A549 (cell line): ENCODE results near the gene DUSP28. TPM values are rescaled to one million over a fixed set of nuclear protein-coding genes. Genes with fewer than 3 reads are reported as not detected.
A peak's percentile ranks its signal among the peaks of the same experiment; 100 is the strongest.

Experiments
- ATAC-seq, 2 experiments: fragments of 200-7000 bp in 1 of 2; fragments of >200 bp in 1 of 2; cut with Nextera tagmentation in 1 of 2; cut with Tn5 transposase in 1 of 2; 3 replicates each; pipeline versions ENCODE4 v1.8.0 to v1.9.1; 2018 to 2020; ENCODE audit warnings: mild to moderate bottlenecking in 1 of 2, moderate library complexity in 1 of 2
- CTCF ChIA-PET: fragments of 300-600 bp; sonication (Branson Sonifier 250); formaldehyde crosslinking; extraction: SDS; loops from one replicate; lab custom pipeline; 2021; ENCODE audit warnings: antibody characterized with exemption, inconsistent platforms; lab: Yijun Ruan, JAX
- POLR2A ChIA-PET: fragments of 350-600 bp; formaldehyde crosslinking; extraction: SDS; loops from one replicate; lab custom pipeline; 2021; ENCODE audit warnings: antibody characterized with exemption, inconsistent platforms; lab: Yijun Ruan, JAX
- DNase-seq, 2 experiments: peaks; one replicate each; pipeline versions ENCODE4 v3.0.0 to v3.0.0-alpha.2; 2011 to 2016; ENCODE audit warnings: low read depth in 1 of 2, low spot score in 1 of 2
- FAIRE-seq: peaks from 2 replicates; lab custom pipeline; 2011; peaks lifted over from hg19 to GRCh38; lab: Jason Lieb, UNC
- H3K27ac ChIP-seq, 2 experiments: fragments of >200 bp; sonication (Bioruptor Twin); formaldehyde crosslinking; 3 replicates each; pipeline ENCODE4 v1.5.1; 2016 to 2017
- H3K4me1 ChIP-seq: fragments of >200 bp; sonication (Bioruptor Twin); formaldehyde crosslinking; 3 replicates; pipeline ENCODE4 v1.6.1; 2016
- H3K4me2 ChIP-seq: fragments of >200 bp; sonication (Bioruptor Twin); formaldehyde crosslinking; 3 replicates; pipeline ENCODE4 v1.6.1; 2016
- H3K4me3 ChIP-seq: fragments of >200 bp; sonication (Bioruptor Twin); formaldehyde crosslinking; 3 replicates; pipeline ENCODE4 v1.5.1; 2016
- H3K9me3 ChIP-seq: fragments of >200 bp; sonication (Bioruptor Twin); formaldehyde crosslinking; 3 replicates; pipeline ENCODE4 v1.6.1; 2016
- BHLHE40 ChIP-seq: IDR thresholded peaks from 2 replicates; pipeline ENCODE4 v1.6.1; 2012; ENCODE audit warnings: low read depth, low read length, inconsistent platforms
- CTCF ChIP-seq: fragments of >200 bp; sonication (Bioruptor Twin); formaldehyde crosslinking; IDR thresholded peaks from 3 replicates; pipeline ENCODE4 v1.5.1; 2016
- EHMT2 ChIP-seq: fragments of 200-600 bp; sonication (generic); IDR thresholded peaks from 2 replicates; pipeline ENCODE4 v1.6.1; 2016; ENCODE audit warnings: antibody characterized with exemption, low read depth, mild to moderate bottlenecking, moderate library complexity
- FOSB ChIP-seq: fragments of 250-450 bp; sonication (Bioruptor Pico); IDR thresholded peaks from 2 replicates; pipeline ENCODE4 v1.5.0; 2020; ENCODE audit warnings: mild to moderate bottlenecking, moderate library complexity
- FOSL2 ChIP-seq, 2 experiments: fragments of 450-650 bp in 1 of 2; fragments of >200 bp in 1 of 2; sonication (Bioruptor Twin) in 1 of 2; formaldehyde crosslinking; IDR thresholded peaks; 2 replicates each; pipeline versions ENCODE4 v1.5.0 to v1.6.1; 2016 to 2020; ENCODE audit warnings: mild to moderate bottlenecking in 1 of 2, moderate library complexity in 1 of 2
- FOXS1 ChIP-seq: fragments of 250-450 bp; sonication (Bioruptor Pico); IDR thresholded peaks from 2 replicates; pipeline ENCODE4 v1.5.0; 2020; ENCODE audit warnings: mild to moderate bottlenecking, moderate library complexity
- GATA3 ChIP-seq: IDR thresholded peaks from 2 replicates; pipeline ENCODE4 v1.6.1; 2012; ENCODE audit warnings: borderline replicate concordance
- HEYL ChIP-seq: fragments of 250-450 bp; sonication (Bioruptor Pico); IDR thresholded peaks from 2 replicates; pipeline ENCODE4 v1.8.0; 2021; ENCODE audit warnings: mild to moderate bottlenecking, moderate library complexity
- HOXA7 ChIP-seq: fragments of 250-450 bp; sonication (Bioruptor Pico); IDR thresholded peaks from 2 replicates; pipeline ENCODE4 v1.5.0; 2020; ENCODE audit warnings: mild to moderate bottlenecking, moderate library complexity
- JUN ChIP-seq, 2 experiments: fragments of >200 bp; sonication (Bioruptor Twin); formaldehyde crosslinking; IDR thresholded peaks; 2 replicates in 1 of 2; 3 replicates in 1 of 2; pipeline ENCODE4 v1.6.1; 2016 to 2017
- PHF8 ChIP-seq: fragments of 200-600 bp; sonication (generic); IDR thresholded peaks from 2 replicates; pipeline ENCODE4 v1.6.1; 2016; ENCODE audit warnings: low read depth, mild to moderate bottlenecking, antibody characterized with exemption, moderate library complexity, borderline replicate concordance
- POLR2A ChIP-seq: IDR thresholded peaks from 2 replicates; pipeline ENCODE4 v1.6.1; 2012; ENCODE audit warnings: mild to moderate bottlenecking, low read length
- RAD21 ChIP-seq, 2 experiments: fragments of >200 bp in 1 of 2; sonication (Bioruptor Twin) in 1 of 2; formaldehyde crosslinking in 1 of 2; IDR thresholded peaks in 1 of 2; conservative IDR thresholded peaks in 1 of 2; 2 replicates in 1 of 2; 3 replicates in 1 of 2; pipeline ENCODE4 v1.6.1; 2012 to 2018; ENCODE audit warnings: inconsistent platforms in 1 of 2
- RARB ChIP-seq: fragments of 250-450 bp; sonication (Bioruptor Pico); IDR thresholded peaks from 2 replicates; pipeline ENCODE4 v1.8.0; 2021; ENCODE audit warnings: mild to moderate bottlenecking, moderate library complexity
- SMC3 ChIP-seq: fragments of >200 bp; sonication (Bioruptor Twin); formaldehyde crosslinking; IDR thresholded peaks from 3 replicates; pipeline ENCODE4 v1.6.1; 2018; ENCODE audit warnings: inconsistent platforms
- TP53 ChIP-seq: fragments of 250-450 bp; sonication (Bioruptor Pico); IDR thresholded peaks from 2 replicates; pipeline ENCODE4 v1.5.0; 2021; ENCODE audit warnings: mild to moderate bottlenecking, moderate library complexity
- WGBS: methylation state at CpG from one replicate; pipeline ENCODE4 v1.1.6; 2017; ENCODE audit errors: missing lambda C conversion rate; 5-methylcytosine and 5-hydroxymethylcytosine counted together
- polyA plus RNA-seq, 4 experiments: library from polyadenylated mRNA; depleted of rRNA in 3 of 4; stranded (reverse); fragments of >200 nt; fragmentation: RNase III in 1 of 4; extraction: RNeasy Plus Mini Kit Qiagen cat#74134 plus additional on column Dnase treatment in 1 of 4; gene quantifications; 2 replicates in 3 of 4; 3 replicates in 1 of 4; pipeline ENCODE4 v1.2.3, GENCODE V29; 2011 to 2017
- TF ChIP-seq, protein P1 (sequence below): fragments of 150-350 bp; IDR thresholded peaks from 2 replicates; pipeline ENCODE4 v1.6.1; 2014; ENCODE audit warnings: low read depth, mild to moderate bottlenecking, low read length
- TF ChIP-seq, protein P2 (sequence below): IDR thresholded peaks from 2 replicates; pipeline ENCODE4 v1.6.1; 2012
- TF ChIP-seq, protein P3 (sequence below): fragments of >200 bp; sonication (Bioruptor Twin); formaldehyde crosslinking; IDR thresholded peaks from 3 replicates; pipeline ENCODE4 v1.6.1; 2016
- TF ChIP-seq, protein P4 (sequence below): fragments of 250-450 bp; sonication (Bioruptor Pico); IDR thresholded peaks from 2 replicates; pipeline ENCODE4 v1.5.0; 2021; ENCODE audit warnings: mild to moderate bottlenecking, moderate library complexity, borderline replicate concordance
- TF ChIP-seq, protein P5 (sequence below): fragments of 200-600 bp; sonication (generic); IDR thresholded peaks from 2 replicates; pipeline ENCODE4 v1.6.1; 2016; ENCODE audit warnings: antibody characterized with exemption, mild to moderate bottlenecking, moderate library complexity

DUSP28 gene
- polyA plus RNA-seq, 2 of the 4 experiments (the other 2 are of a cell fraction): 5.2 to 14.3 TPM

DNA sequence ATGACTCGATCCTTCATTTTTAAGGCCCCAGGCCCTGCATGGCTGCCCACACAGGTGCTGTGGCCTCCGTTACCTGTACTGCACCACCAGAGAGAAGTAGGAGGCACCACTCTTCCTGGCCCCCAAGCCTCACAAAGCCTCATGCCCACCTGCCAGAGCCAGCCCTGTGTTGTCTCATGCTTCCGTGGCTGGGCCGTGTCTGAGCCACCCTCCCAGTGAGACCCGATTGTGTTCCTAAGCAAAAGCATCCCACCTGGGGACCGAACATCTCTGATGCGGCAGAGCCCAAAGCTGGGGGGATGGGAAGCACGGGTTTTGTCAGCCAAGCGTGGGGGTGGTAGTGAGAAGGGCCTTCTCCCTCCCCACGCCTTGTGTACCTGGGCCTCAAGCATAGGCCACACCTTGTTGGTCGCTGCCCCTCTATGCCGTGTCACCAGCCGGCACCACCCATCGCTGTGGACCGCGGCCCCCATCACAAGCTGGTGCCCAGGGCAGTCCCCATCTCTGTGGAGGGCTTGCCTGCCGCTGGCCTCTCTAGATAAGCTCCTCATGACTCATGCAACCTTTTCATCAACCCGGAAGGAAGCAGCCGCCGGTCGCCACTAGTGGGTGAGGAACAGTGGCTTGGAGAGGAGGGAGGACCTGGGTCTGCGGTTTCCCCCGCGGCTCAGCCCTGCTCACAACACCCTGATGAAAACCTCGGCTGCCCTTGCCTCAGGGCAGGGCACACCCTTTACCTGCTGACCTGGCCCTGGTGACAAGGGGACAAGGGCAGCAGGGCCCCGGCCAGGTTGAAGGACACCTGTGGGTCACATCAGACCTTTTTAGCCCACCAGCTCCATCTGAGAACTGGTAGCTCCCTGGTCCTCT, 5.4 kb downstream of the DUSP28 start:
- WGBS: 21% methylated on average over 14 of the region's 26 CpGs
- H3K27ac ChIP-seq: peak overlapping the region; percentile 96 to 98
- H3K4me2 ChIP-seq: peak overlapping the region; percentile 91
- ChIA-PET POLR2A (interaction anchor here (0.7 to 3.2 kb wide), 5 partner anchors 15 to 196 kb away, joined by 3 to 24 read pairs (median 4); partner anchors contain the start of gene CAPN10), CTCF (interaction anchor here (0.7 to 3.8 kb wide), 22 partner anchors 8 to 275 kb away, joined by 3 to 76 read pairs (median 4); partner anchors contain the start of genes ANKMY1, AQP12A and CAPN10)
- peak; percentile 60 to 92 for DNase-seq
- peak overlapping the region; percentile 37 for H3K4me3 ChIP-seq
- no peak for TF ChIP-seq SMC3
- peak; percentile 65; the same call in 1 of the 2 replicates for TF ChIP-seq HOXA7 (CRISPR knock-in tag)
- TF ChIP-seq, protein P1, sequence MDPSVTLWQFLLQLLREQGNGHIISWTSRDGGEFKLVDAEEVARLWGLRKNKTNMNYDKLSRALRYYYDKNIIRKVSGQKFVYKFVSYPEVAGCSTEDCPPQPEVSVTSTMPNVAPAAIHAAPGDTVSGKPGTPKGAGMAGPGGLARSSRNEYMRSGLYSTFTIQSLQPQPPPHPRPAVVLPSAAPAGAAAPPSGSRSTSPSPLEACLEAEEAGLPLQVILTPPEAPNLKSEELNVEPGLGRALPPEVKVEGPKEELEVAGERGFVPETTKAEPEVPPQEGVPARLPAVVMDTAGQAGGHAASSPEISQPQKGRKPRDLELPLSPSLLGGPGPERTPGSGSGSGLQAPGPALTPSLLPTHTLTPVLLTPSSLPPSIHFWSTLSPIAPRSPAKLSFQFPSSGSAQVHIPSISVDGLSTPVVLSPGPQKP: no peak
- peak; percentile 56; the same call in 1 of the 2 replicates for TF ChIP-seq FOSL2 (IDR thresholded peaks at IDR 0.05)
- peak; percentile 93 for TF ChIP-seq FOSL2 (CRISPR knock-in tag; IDR thresholded peaks at IDR 0.05)
- peak in 1 of 2 experiments; percentile 47; a peak in 3 of 5 replicates for TF ChIP-seq JUN (IDR thresholded peaks at IDR 0.05)
- TF ChIP-seq, protein P2, sequence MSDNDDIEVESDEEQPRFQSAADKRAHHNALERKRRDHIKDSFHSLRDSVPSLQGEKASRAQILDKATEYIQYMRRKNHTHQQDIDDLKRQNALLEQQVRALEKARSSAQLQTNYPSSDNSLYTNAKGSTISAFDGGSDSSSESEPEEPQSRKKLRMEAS: peak; percentile 47
- TF ChIP-seq, protein P3, sequence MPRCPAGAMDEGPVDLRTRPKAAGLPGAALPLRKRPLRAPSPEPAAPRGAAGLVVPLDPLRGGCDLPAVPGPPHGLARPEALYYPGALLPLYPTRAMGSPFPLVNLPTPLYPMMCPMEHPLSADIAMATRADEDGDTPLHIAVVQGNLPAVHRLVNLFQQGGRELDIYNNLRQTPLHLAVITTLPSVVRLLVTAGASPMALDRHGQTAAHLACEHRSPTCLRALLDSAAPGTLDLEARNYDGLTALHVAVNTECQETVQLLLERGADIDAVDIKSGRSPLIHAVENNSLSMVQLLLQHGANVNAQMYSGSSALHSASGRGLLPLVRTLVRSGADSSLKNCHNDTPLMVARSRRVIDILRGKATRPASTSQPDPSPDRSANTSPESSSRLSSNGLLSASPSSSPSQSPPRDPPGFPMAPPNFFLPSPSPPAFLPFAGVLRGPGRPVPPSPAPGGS: 0 out of 3 replicates have a peak, but pooled peaks have one; percentile 15
- TF ChIP-seq PHF8: no peak
- peak; percentile 17; the same call in 1 of the 2 replicates for TF ChIP-seq TP53
- peak; percentile 54 for TF ChIP-seq POLR2A
- peak; percentile 63; the same call in 1 of the 2 replicates for TF ChIP-seq RARB (CRISPR knock-in tag)
- no peak for TF ChIP-seq BHLHE40
- no peak for TF ChIP-seq HEYL (CRISPR knock-in tag)
- TF ChIP-seq GATA3: peak; percentile 35; the same call in 1 of the 2 replicates
- TF ChIP-seq, protein P4, sequence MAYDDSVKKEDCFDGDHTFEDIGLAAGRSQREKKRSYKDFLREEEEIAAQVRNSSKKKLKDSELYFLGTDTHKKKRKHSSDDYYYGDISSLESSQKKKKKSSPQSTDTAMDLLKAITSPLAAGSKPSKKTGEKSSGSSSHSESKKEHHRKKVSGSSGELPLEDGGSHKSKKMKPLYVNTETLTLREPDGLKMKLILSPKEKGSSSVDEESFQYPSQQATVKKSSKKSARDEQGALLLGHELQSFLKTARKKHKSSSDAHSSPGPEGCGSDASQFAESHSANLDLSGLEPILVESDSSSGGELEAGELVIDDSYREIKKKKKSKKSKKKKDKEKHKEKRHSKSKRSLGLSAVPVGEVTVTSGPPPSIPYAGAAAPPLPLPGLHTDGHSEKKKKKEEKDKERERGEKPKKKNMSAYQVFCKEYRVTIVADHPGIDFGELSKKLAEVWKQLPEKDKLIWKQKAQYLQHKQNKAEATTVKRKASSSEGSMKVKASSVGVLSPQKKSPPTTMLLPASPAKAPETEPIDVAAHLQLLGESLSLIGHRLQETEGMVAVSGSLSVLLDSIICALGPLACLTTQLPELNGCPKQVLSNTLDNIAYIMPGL (CRISPR knock-in tag): no peak
- TF ChIP-seq FOSB (CRISPR knock-in tag): no peak
- TF ChIP-seq, all 56 proteins: peak for 9
- Histone ChIP-seq H3K4me1 (peaks cover 53% of the 10 kb centered on the region), H3K9me3 (no peaks in the 10 kb centered on the region)
- FAIRE-seq (no peak), ATAC-seq (peak; percentile 52 to 72)

DNA sequence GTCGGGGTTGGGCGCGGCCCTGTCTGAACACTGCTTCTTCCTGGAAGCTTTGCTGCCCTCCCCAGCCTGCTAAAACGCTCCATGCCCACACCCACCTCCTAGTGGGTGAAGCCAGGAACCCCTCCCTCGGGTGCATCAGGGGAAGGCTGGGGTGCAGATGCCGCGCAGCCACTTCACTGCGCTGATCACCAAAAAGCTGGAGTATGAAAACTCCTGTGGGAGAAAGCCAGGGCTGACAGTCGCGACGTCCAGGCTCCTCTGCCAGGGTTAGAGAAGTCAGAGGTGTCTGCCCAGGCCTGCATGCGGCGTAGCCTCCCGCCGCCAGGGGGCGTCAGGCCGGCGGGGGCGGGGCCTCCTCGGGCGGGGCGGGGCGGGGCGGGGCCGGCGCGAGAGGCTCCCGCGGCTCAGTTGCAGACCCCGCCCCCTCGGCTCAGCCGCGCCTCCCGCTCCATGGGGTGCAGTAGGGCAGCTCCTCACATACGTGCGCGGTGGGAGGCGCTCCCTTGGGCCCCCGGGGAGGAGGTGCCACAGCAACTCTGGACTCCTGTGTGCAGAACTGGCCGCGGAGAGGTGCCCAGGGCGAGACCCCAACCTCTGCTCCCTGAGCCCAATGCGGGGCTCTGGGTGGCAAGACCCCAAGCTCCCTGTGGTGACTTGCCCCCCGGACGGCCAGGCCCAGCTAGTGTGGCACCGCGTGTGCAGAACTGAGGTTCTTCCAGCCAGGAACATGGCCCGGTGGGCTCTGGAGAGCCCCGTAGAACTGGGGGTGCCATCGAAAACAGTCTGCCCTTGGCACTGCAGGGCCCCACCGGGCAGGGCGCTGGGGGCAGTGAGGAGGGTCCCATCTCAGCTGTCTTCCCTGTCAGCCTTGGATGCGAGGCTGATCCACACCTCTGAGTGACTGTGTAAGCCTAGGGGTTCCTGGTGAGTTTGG, 6.3 kb downstream of the DUSP28 start:
- 0% methylated on average over 7 of the region's 53 CpGs for WGBS
- H3K4me3 ChIP-seq: peak overlapping the region; percentile 41
- ATAC-seq (peak; percentile 59 to 78), FAIRE-seq (no peak), DNase-seq (peak in 1 of 2 experiments; percentile 91)
- H3K27ac ChIP-seq: peak overlapping the region; percentile 96 to 98
- ChIA-PET POLR2A (interaction anchor here (1.0 to 3.2 kb wide), 4 partner anchors 14 to 196 kb away, joined by 3 to 24 read pairs (median 12); partner anchors contain the start of gene CAPN10), CTCF (interaction anchor here (0.6 to 3.8 kb wide), 27 partner anchors 9 to 1259 kb away, joined by 3 to 76 read pairs (median 3); partner anchors contain the start of genes ANKMY1, AQP12A and CAPN10)
- peak overlapping the region; percentile 91 for H3K4me2 ChIP-seq
- no peaks in the 10 kb centered on the region for H3K9me3 ChIP-seq
- H3K4me1 ChIP-seq: peaks cover 53% of the 10 kb centered on the region
- no peak for TF ChIP-seq FOXS1 (CRISPR knock-in tag)
- TF ChIP-seq CTCF: peak; percentile 92
- TF ChIP-seq, protein P5, sequence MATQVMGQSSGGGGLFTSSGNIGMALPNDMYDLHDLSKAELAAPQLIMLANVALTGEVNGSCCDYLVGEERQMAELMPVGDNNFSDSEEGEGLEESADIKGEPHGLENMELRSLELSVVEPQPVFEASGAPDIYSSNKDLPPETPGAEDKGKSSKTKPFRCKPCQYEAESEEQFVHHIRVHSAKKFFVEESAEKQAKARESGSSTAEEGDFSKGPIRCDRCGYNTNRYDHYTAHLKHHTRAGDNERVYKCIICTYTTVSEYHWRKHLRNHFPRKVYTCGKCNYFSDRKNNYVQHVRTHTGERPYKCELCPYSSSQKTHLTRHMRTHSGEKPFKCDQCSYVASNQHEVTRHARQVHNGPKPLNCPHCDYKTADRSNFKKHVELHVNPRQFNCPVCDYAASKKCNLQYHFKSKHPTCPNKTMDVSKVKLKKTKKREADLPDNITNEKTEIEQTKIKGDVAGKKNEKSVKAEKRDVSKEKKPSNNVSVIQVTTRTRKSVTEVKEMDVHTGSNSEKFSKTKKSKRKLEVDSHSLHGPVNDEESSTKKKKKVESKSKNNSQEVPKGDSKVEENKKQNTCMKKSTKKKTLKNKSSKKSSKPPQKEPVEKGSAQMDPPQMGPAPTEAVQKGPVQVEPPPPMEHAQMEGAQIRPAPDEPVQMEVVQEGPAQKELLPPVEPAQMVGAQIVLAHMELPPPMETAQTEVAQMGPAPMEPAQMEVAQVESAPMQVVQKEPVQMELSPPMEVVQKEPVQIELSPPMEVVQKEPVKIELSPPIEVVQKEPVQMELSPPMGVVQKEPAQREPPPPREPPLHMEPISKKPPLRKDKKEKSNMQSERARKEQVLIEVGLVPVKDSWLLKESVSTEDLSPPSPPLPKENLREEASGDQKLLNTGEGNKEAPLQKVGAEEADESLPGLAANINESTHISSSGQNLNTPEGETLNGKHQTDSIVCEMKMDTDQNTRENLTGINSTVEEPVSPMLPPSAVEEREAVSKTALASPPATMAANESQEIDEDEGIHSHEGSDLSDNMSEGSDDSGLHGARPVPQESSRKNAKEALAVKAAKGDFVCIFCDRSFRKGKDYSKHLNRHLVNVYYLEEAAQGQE: peak; percentile 23; the same call in 1 of the 2 replicates
- TF ChIP-seq SMC3: peak; percentile 35; the same call in 2 of the 3 replicates
- peak in 1 of 2 experiments; percentile 31; a peak in 1 of 5 replicates for TF ChIP-seq RAD21 (conservative IDR thresholded peaks at IDR 0.05 in 1 of 2, IDR thresholded peaks at IDR 0.05 in 1 of 2)
- TF ChIP-seq EHMT2: no peak
